ENCODE results near the gene SCNN1A.

SCNN1A gene

DNA sequence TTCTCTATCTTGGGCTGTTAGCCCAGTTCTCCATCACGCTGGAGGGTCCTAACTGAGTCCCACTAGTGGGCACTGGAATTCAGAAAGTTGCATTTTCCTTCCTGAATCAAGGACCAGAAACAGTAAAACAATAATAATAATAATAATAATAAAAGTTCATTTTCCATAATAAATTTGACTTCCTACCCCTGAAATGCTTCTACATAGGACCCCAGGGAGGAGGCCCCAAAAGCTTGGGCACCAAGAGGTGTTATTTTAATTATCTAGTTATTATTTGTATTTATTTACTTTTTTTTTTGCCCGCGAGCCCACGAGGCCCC is 12.4 kb downstream of the SCNN1A start:
- DNase-seq: no peak
- Histone ChIP-seq H3K27ac (no peak overlapping the region), H3K27me3 (replicated peaks) (no peaks in the 10 kb centered on the region), H3K36me3 (replicated peaks) (no peaks in the 10 kb centered on the region), H3K4me3 (ENCODE audit: low read depth, low read length) (no peak overlapping the region)
- in situ Hi-C loops (cut with HindIII; ENCODE audit: low pct_ligation_motif_present, low sequenced_read_pairs): no loop called here
- TF ChIP-seq, protein P1, sequence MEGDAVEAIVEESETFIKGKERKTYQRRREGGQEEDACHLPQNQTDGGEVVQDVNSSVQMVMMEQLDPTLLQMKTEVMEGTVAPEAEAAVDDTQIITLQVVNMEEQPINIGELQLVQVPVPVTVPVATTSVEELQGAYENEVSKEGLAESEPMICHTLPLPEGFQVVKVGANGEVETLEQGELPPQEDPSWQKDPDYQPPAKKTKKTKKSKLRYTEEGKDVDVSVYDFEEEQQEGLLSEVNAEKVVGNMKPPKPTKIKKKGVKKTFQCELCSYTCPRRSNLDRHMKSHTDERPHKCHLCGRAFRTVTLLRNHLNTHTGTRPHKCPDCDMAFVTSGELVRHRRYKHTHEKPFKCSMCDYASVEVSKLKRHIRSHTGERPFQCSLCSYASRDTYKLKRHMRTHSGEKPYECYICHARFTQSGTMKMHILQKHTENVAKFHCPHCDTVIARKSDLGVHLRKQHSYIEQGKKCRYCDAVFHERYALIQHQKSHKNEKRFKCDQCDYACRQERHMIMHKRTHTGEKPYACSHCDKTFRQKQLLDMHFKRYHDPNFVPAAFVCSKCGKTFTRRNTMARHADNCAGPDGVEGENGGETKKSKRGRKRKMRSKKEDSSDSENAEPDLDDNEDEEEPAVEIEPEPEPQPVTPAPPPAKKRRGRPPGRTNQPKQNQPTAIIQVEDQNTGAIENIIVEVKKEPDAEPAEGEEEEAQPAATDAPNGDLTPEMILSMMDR (IDR thresholded peaks at IDR 0.05; ENCODE audit: low read depth, low read length, missing control alignments): no peak

DNA sequence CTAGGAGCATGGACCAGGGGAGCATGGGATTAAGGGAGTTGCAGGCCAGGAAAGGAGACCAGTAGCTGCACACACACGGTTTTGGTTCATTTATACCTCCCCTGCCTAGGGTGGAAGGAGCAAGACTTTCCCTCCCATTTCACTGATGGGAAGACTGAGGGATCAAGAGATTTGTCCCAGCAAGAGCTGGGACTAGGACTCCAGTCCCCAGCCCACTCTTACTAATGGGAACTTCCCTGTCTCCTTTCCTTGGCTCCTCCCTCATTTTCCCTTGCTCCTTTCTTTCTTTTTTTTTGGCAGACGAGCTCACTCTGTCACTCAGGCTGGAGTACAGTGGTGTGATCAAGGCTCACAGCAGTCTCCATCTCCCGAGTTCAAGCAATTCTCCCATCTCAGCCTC is 13.0 kb downstream of the SCNN1A start:
- TF ChIP-seq, protein P1 (IDR thresholded peaks at IDR 0.05; ENCODE audit: low read depth, low read length, missing control alignments): no peak
- H3K27ac ChIP-seq: no peak overlapping the region
- in situ Hi-C loops (cut with HindIII; ENCODE audit: low pct_ligation_motif_present, low sequenced_read_pairs): no loop called here
- H3K36me3 ChIP-seq (replicated peaks): no peaks in the 10 kb centered on the region
- DNase-seq: no peak
- H3K27me3 ChIP-seq (replicated peaks): no peaks in the 10 kb centered on the region
- H3K4me3 ChIP-seq (ENCODE audit: low read depth, low read length): no peak overlapping the region

DNA sequence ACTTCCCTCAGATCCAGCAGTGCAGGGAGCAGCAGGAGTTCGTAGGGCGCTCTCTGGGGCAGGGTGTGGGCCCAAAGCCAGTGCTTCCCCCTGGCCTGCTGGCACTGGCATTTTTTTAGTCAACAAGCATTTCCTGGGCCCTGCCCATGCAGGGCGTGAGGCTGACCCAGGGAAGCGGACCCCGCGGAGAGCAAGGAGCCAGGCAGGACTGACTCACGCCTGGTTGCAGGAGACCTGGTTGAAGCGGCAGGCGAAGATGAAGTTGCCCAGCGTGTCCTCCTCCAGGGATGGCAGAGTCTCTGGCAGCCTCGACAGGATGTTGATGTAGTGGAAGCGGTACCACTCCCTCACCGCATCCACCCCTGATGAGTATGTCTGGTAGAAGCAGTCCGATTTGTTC is 13.5 kb downstream of the SCNN1A start:
- no peaks in the 10 kb centered on the region for H3K36me3 ChIP-seq (replicated peaks)
- H3K27ac ChIP-seq: no peak overlapping the region
- H3K4me3 ChIP-seq (ENCODE audit: low read depth, low read length): no peak overlapping the region
- in situ Hi-C loops (cut with HindIII; ENCODE audit: low pct_ligation_motif_present, low sequenced_read_pairs): no loop called here
- H3K27me3 ChIP-seq (replicated peaks): no peaks in the 10 kb centered on the region
- TF ChIP-seq, protein P1 (IDR thresholded peaks at IDR 0.05; ENCODE audit: low read depth, low read length, missing control alignments): no peak
- no peak for DNase-seq

DNA sequence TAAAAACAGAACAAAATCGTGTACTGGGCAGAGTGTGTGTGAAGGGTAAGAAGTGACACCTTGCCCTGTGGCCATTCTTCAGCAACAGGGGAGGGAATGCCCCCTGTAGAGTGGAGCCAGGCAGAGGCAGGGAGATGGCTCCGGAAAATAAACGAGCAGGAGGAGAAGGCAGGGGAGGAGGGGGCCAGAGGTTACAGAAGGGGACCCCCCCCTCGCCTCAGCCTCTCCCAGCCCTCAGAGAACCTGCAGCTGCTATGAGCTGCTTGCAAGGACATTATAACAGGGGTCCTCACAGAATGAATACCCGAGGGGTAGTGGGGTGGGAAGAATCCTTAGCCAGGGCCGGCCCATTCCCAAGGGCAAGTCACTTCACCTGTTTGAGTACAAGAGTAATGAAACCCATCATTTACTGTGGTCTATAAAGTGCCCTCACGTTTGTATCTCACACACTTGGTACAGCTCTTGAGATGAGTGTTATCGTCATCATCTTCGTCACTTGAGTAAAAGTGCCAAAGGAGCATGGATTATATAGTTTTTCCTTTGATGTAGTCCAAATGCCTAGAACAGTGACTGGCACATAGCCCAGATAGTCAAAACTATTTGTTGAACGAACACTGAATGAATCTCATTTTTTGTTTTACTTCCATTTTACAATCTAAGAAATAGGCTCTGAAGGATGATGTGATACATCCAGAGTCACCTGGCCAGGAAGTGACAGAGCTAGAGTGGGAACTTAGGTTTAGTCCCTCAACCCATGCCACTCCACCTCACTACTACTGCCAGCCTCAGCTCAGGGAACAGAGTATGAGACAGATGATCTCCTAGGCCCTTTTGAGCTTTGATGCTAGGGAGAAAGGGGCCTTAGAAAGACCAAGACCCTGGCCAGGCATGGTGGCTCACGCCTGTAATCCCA is 14.5 kb downstream of the SCNN1A start:
- H3K27me3 ChIP-seq (replicated peaks): no peaks in the 10 kb centered on the region
- TF ChIP-seq, protein P1 (IDR thresholded peaks at IDR 0.05; ENCODE audit: low read depth, low read length, missing control alignments): no peak
- H3K4me3 ChIP-seq (ENCODE audit: low read depth, low read length): no peak overlapping the region
- no peak for DNase-seq
- no peak overlapping the region for H3K27ac ChIP-seq
- no peaks in the 10 kb centered on the region for H3K36me3 ChIP-seq (replicated peaks)
- in situ Hi-C loops (cut with HindIII; ENCODE audit: low pct_ligation_motif_present, low sequenced_read_pairs): no loop called here

DNA sequence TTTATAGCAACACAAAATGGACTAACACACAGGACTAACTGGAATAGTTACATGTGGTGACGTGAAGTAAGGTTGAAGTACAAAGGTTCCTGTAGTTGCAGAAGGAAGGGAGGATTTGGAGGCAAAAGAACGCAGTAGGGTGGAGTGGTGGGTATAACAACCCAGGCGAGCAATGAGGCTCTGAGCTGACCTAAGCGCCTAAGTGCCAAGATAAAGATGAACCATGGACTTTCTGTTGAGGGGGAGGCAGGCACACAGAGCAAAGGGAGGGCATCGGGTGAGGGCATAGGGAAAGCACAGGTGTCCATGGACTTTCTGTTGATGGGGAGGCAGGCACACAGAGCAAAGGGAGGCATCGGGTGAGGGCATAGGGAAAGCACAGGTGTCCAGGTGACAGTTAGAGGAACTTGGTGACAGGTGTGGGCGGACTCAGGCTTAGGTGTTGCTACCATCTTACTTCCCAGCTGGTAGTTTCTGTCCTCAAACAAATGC is 15.2 kb downstream of the SCNN1A start:
- Histone ChIP-seq H3K27ac (no peak overlapping the region), H3K27me3 (replicated peaks) (no peaks in the 10 kb centered on the region), H3K36me3 (replicated peaks) (no peaks in the 10 kb centered on the region), H3K4me3 (ENCODE audit: low read depth, low read length) (no peak overlapping the region)
- in situ Hi-C loops (cut with HindIII; ENCODE audit: low pct_ligation_motif_present, low sequenced_read_pairs): no loop called here
- TF ChIP-seq, protein P1 (IDR thresholded peaks at IDR 0.05; ENCODE audit: low read depth, low read length, missing control alignments): no peak
- no peak for DNase-seq

Measured in brain microvascular endothelial cell (primary cell).